MM.1S (cell line): ENCODE results near the gene C16orf89.

ENCODE experiments used
- DNase-seq: peaks from one replicate; pipeline ENCODE4 v3.0.0-alpha.2; 2015
- H2AFZ ChIP-seq: fragments of 300-600 bp; sonication (generic); 2 replicates; pipeline ENCODE4 v1.6.0; 2016; ENCODE audit warnings: antibody characterized with exemption, low read length
- H3F3A ChIP-seq: fragments of 300-600 bp; sonication (generic); 2 replicates; pipeline ENCODE4 v1.6.1; 2016; ENCODE audit warnings: mild to moderate bottlenecking, antibody characterized with exemption, low read length, moderate library complexity, mixed read lengths; ENCODE audit not compliant: insufficient read depth
- H3K27ac ChIP-seq: fragments of 300-600 bp; sonication (generic); 2 replicates; pipeline ENCODE4 v1.5.1; 2016; ENCODE audit warnings: mild to moderate bottlenecking, low read length
- H3K27me3 ChIP-seq: fragments of 300-600 bp; sonication (generic); replicated peaks from 2 replicates; pipeline ENCODE4 v1.6.0; 2016; ENCODE audit warnings: low read length; ENCODE audit not compliant: insufficient read depth
- H3K36me3 ChIP-seq: fragments of 300-600 bp; sonication (generic); replicated peaks from 2 replicates; pipeline ENCODE4 v1.6.1; 2016; ENCODE audit warnings: mild to moderate bottlenecking, low read length, mixed read lengths; ENCODE audit not compliant: insufficient read depth
- H3K4me1 ChIP-seq: fragments of 300-600 bp; sonication (generic); 2 replicates; pipeline ENCODE4 v1.6.1; 2016; ENCODE audit warnings: low read length, mixed read lengths
- H3K4me2 ChIP-seq: fragments of 300-600 bp; sonication (generic); 2 replicates; pipeline ENCODE4 v1.6.0; 2016; ENCODE audit warnings: low read depth, low read length
- H3K4me3 ChIP-seq: fragments of 300-600 bp; sonication (generic); 2 replicates; pipeline ENCODE4 v1.5.1; 2016; ENCODE audit warnings: low read length, mixed read lengths
- H3K79me2 ChIP-seq: fragments of 300-600 bp; sonication (generic); 2 replicates; pipeline ENCODE4 v1.6.1; 2016; ENCODE audit warnings: mixed run types, low read length, mixed read lengths
- H3K9ac ChIP-seq: fragments of 300-600 bp; sonication (generic); 2 replicates; pipeline ENCODE4 v1.6.1; 2016; ENCODE audit warnings: low read length, mixed read lengths
- H3K9me2 ChIP-seq: fragments of 300-600 bp; sonication (generic); replicated peaks from 2 replicates; pipeline ENCODE4 v1.6.1; 2016; ENCODE audit warnings: mild to moderate bottlenecking, low read length, mixed read lengths; ENCODE audit not compliant: insufficient read depth
- H3K9me3 ChIP-seq: fragments of 300-600 bp; sonication (generic); replicated peaks from 2 replicates; pipeline ENCODE4 v1.6.1; 2016; ENCODE audit warnings: mild to moderate bottlenecking, low read length, mixed read lengths; ENCODE audit not compliant: insufficient read depth
- H4K20me1 ChIP-seq: fragments of 300-600 bp; sonication (generic); 2 replicates; pipeline ENCODE4 v1.6.1; 2016; ENCODE audit warnings: mild to moderate bottlenecking, low read length, moderate library complexity, mixed read lengths; ENCODE audit not compliant: insufficient read depth
- CTCF ChIP-seq: fragments of 300-600 bp; sonication (generic); IDR thresholded peaks from 2 replicates; pipeline ENCODE4 v1.5.1; 2016; ENCODE audit warnings: antibody characterized with exemption, low read length, mixed read lengths
- EZH2 ChIP-seq: fragments of 300-600 bp; sonication (generic); optimal IDR thresholded peaks from 2 replicates; pipeline ENCODE3; 2017; ENCODE audit warnings: low read depth, mild to moderate bottlenecking, antibody characterized with exemption, low read length, mixed read lengths
- EZH2phosphoT487 ChIP-seq: fragments of 300-600 bp; sonication (generic); IDR thresholded peaks from 2 replicates; pipeline ENCODE4 v1.6.1; 2018; ENCODE audit warnings: antibody characterized with exemption, low read length

The C16orf89 gene

GRCh38 chr16:5060073-5060641 is 5.6 kb downstream of the C16orf89 start:
- Histone ChIP-seq H2AFZ (no peak overlapping the region), H3K9me3 (no peaks in the 10 kb centered on the region), H3K27ac (no peak overlapping the region), H4K20me1 (no peaks in the 10 kb centered on the region), H3F3A (no peaks in the 10 kb centered on the region), H3K4me2 (no peak overlapping the region), H3K27me3 (peaks cover 44% of the 10 kb centered on the region), H3K9me2 (no peaks in the 10 kb centered on the region), H3K79me2 (no peaks in the 10 kb centered on the region), H3K4me1 (no peaks in the 10 kb centered on the region), H3K36me3 (no peaks in the 10 kb centered on the region), H3K4me3 (no peak overlapping the region), H3K9ac (no peak overlapping the region)
- TF ChIP-seq EZH2phosphoT487, result no peak
- TF ChIP-seq CTCF, result no peak
- TF ChIP-seq EZH2, result no peak
- no peak for DNase-seq

- Histone ChIP-seq H3K27me3 (peaks cover 38% of the 10 kb centered on the region), H3F3A (no peaks in the 10 kb centered on the region), H3K4me1 (no peaks in the 10 kb centered on the region), H3K79me2 (no peaks in the 10 kb centered on the region), H3K9me3 (no peaks in the 10 kb centered on the region), H3K27ac (no peak overlapping the region), H4K20me1 (no peaks in the 10 kb centered on the region), H2AFZ (no peak overlapping the region), H3K9me2 (no peaks in the 10 kb centered on the region), H3K9ac (no peak overlapping the region), H3K4me2 (no peak overlapping the region), H3K36me3 (no peaks in the 10 kb centered on the region), H3K4me3 (no peak overlapping the region)
- no peak for DNase-seq
- TF ChIP-seq EZH2 (no peak), CTCF (no peak), EZH2phosphoT487 (no peak)
These were observed 6.2 kb downstream of the C16orf89 start for GRCh38 chr16:5059386-5060072.

GRCh38 chr16:5058476-5058875 is 7.3 kb downstream of the C16orf89 start:
- H2AFZ ChIP-seq, result no peak overlapping the region
- H3K4me3 ChIP-seq, result no peak overlapping the region
- TF ChIP-seq CTCF (no peak), EZH2phosphoT487 (no peak), EZH2 (no peak)
- H3K9me3 ChIP-seq, result no peaks in the 10 kb centered on the region
- H3K4me1 ChIP-seq, result no peaks in the 10 kb centered on the region
- no peaks in the 10 kb centered on the region for H3K9me2 ChIP-seq
- H4K20me1 ChIP-seq, result no peaks in the 10 kb centered on the region
- H3K79me2 ChIP-seq, result no peaks in the 10 kb centered on the region
- no peak for DNase-seq
- no peaks in the 10 kb centered on the region for H3F3A ChIP-seq
- no peaks in the 10 kb centered on the region for H3K36me3 ChIP-seq
- peaks cover 30% of the 10 kb centered on the region for H3K27me3 ChIP-seq
- H3K4me2 ChIP-seq, result no peak overlapping the region
- no peak overlapping the region for H3K9ac ChIP-seq
- H3K27ac ChIP-seq, result no peak overlapping the region
